ENCODE measurements around the gene FANCC.

FANCC gene

DNA sequence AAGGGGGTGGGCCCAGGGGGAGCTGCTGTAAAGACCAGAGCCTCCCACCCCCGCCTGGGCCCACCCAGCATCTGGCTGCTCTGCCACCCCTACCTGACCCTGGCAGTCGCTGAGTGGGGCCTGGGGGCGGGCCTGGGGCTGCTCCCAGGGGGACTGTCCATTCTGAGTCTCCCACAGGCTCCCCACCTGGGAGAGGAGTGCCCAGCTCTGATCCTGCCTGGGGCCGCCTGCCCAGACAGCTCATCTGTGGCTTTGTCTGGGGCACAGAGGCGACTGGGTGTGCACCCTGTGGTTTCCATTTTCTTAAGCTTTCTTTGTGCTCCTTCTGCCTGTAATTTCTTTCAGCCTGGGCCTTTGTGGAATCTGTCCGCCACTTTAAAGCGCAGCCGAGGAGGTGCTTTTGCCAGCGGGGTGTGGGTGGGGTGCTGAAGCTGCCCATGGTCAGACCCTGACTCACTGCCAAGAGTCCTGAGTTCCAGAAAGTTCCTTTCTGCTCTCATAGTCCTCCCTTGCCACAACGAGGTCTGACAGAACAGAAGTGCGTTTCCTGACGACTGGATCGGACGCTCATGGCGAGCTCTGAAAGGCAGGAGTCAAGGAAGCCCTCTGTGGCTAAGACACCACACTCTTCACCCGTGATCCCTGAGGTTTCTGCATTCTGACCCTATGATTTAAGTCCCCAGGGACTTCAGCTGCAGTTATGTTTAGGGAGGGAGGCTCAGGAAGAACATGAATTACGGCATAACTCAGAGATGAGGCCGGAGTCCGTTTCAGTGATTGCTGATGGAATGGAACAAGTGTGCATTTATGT, 225.0 kb downstream of the FANCC start:
- no peak overlapping the region for H3K4me3 ChIP-seq (ENCODE audit: low read depth, low read length)
- no peak for DNase-seq (ENCODE audit: low read depth)
- TF ChIP-seq, protein P1, sequence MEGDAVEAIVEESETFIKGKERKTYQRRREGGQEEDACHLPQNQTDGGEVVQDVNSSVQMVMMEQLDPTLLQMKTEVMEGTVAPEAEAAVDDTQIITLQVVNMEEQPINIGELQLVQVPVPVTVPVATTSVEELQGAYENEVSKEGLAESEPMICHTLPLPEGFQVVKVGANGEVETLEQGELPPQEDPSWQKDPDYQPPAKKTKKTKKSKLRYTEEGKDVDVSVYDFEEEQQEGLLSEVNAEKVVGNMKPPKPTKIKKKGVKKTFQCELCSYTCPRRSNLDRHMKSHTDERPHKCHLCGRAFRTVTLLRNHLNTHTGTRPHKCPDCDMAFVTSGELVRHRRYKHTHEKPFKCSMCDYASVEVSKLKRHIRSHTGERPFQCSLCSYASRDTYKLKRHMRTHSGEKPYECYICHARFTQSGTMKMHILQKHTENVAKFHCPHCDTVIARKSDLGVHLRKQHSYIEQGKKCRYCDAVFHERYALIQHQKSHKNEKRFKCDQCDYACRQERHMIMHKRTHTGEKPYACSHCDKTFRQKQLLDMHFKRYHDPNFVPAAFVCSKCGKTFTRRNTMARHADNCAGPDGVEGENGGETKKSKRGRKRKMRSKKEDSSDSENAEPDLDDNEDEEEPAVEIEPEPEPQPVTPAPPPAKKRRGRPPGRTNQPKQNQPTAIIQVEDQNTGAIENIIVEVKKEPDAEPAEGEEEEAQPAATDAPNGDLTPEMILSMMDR (IDR thresholded peaks at IDR 0.05; ENCODE audit: control insufficient read depth, extremely low read depth, insufficient read depth), result no peak

DNA sequence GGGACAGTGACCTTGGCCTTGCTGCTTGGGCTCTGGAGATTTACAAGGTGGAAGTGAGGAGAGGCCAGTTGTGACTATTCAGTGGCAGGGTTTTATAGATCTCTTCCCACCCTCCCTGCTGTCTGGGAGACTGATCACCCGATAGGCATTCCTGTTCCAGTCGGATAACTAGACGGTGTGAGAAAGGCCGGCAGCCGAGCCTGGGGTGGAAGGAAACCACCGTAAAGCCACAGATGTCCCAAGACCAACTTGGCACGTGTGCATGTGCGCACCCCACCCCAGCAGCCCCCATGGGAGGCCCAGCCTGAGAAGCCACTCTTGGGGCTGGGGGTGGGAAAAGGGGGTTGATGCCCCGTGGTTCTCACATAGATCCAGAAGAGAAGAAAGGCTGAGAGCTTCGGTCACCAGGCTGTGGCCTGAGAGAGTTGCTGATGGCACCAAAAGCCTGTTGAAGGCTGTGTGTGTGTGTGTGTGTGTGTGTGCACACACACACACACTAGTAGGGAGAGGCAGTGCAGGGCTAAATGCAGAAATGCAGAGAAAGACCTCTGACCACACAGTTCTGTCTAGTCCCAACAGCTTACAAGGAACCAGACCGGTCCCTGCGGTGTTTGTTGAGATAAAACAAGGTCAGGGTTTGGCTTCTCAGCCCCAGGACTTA, 225.8 kb downstream of the FANCC start:
- DNase-seq (ENCODE audit: low read depth), result no peak
- TF ChIP-seq, protein P1 (IDR thresholded peaks at IDR 0.05; ENCODE audit: control insufficient read depth, extremely low read depth, insufficient read depth), result no peak
- H3K4me3 ChIP-seq (ENCODE audit: low read depth, low read length), result no peak overlapping the region

- TF ChIP-seq, protein P1 (IDR thresholded peaks at IDR 0.05; ENCODE audit: control insufficient read depth, extremely low read depth, insufficient read depth), result no peak
- no peak for DNase-seq (ENCODE audit: low read depth)
- no peak overlapping the region for H3K4me3 ChIP-seq (ENCODE audit: low read depth, low read length)
These were observed 226.5 kb downstream of the FANCC start for GRCh38 chr9:95090871-95091577.

DNA sequence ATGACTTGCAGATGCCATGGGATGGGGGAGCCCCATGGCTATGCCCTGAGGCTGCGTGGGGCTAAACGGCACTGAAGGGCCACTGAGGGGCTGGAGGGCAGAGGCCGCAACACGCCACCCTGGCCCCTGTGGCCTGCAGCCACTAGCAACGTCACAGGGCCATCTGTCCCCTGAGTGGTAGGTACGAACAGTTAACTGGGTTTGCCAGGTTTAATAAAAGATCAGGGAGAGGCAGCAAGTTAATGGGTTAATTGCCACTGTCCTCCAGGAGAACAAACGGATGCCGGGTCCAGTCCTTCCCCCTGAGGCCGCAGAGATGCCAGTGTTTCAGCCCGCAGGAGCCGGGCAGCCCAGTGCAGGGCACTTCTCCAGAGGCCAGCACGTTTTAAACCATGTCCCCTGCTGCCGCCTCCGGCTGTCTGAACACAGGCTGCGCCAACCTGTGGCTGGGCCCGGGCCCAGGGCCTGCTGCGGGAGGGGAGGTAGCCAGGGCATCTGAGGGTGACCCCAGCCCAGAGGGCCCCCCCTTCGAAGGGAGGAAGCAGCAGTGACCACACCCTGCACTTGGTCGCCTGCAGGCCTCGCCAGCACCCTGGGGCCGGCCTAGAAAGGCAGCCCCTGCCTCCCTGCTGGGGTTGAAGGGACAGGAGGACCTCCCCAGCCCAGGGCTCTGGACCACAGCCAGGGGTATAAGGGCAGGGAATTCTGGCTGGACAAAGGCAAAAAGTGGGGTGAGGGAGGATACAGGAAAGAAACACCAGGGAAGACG, 227.3 kb downstream of the FANCC start:
- TF ChIP-seq, protein P1 (IDR thresholded peaks at IDR 0.05; ENCODE audit: control insufficient read depth, extremely low read depth, insufficient read depth), result no peak
- DNase-seq (ENCODE audit: low read depth), result no peak
- H3K4me3 ChIP-seq (ENCODE audit: low read depth, low read length), result no peak overlapping the region

- H3K4me3 ChIP-seq (ENCODE audit: low read depth, low read length), result no peak overlapping the region
- DNase-seq (ENCODE audit: low read depth), result no peak
- TF ChIP-seq, protein P1 (IDR thresholded peaks at IDR 0.05; ENCODE audit: control insufficient read depth, extremely low read depth, insufficient read depth), result no peak
These were observed 228.1 kb downstream of the FANCC start for GRCh38 chr9:95089257-95090022.
